MCF 10A (cell line): ENCODE results near the gene SMARCC1. TPM values are rescaled to one million over a fixed set of nuclear protein-coding genes. Genes with fewer than 3 reads are reported as not detected.

Source experiments
- BruUV-seq: library from RNA; stranded (reverse); fragments of 400-500 nt; replicated peaks from 2 replicates; lab custom pipeline; 2021; lab: Mats Ljungman, UMichigan
- CTCF ChIA-PET: fragments of 300-600 bp; sonication (Branson Sonifier 250); formaldehyde crosslinking; extraction: SDS; loops from one replicate; lab custom pipeline; 2021; ENCODE audit warnings: antibody characterized with exemption, inconsistent platforms; lab: Yijun Ruan, JAX
- POLR2A ChIA-PET: fragments of 300-600, 350-650 bp; sonication (Branson Sonifier 250); formaldehyde crosslinking; extraction: SDS; loops from one replicate; lab custom pipeline; 2020; ENCODE audit warnings: antibody characterized with exemption, inconsistent platforms; lab: Yijun Ruan, JAX
- DNase-seq: peaks from one replicate; pipeline ENCODE4 v3.0.0-alpha.2; 2018; ENCODE audit not compliant: unreplicated experiment
- H3K27ac Mint-ChIP-seq: one replicate; pipeline ENCODE4 v1.8.0; 2022; ENCODE audit warnings: mild to moderate bottlenecking, low read depth, mixed read lengths; ENCODE audit not compliant: unreplicated experiment
- H3K27me3 Mint-ChIP-seq: one replicate; pipeline ENCODE4 v1.8.0; 2022; ENCODE audit warnings: mixed read lengths; ENCODE audit not compliant: insufficient read depth, unreplicated experiment
- H3K36me3 Mint-ChIP-seq: one replicate; pipeline ENCODE4 v1.8.0; 2022; ENCODE audit warnings: mild to moderate bottlenecking, moderate library complexity, mixed read lengths; ENCODE audit not compliant: insufficient read depth, unreplicated experiment
- H3K4me1 Mint-ChIP-seq: one replicate; pipeline ENCODE4 v1.8.0; 2022; ENCODE audit warnings: mixed read lengths; ENCODE audit not compliant: insufficient read depth, unreplicated experiment
- H3K4me3 Mint-ChIP-seq: one replicate; pipeline ENCODE4 v1.8.0; 2022; ENCODE audit warnings: mild to moderate bottlenecking, moderate library complexity, mixed read lengths; ENCODE audit not compliant: unreplicated experiment
- H3K9me3 Mint-ChIP-seq: one replicate; pipeline ENCODE4 v1.8.0; 2022; ENCODE audit warnings: mixed read lengths; ENCODE audit not compliant: unreplicated experiment
- CTCF ChIP-seq: fragments of 200-600 bp; IDR thresholded peaks from one replicate; pipeline ENCODE4 v1.8.0; 2022; ENCODE audit warnings: antibody characterized with exemption, mild to moderate bottlenecking; ENCODE audit not compliant: unreplicated experiment
- intact Hi-C: fragments of 100-400 bp; cut with micrococcal nuclease; formaldehyde crosslinking; loops from 2 replicates; pipeline ENCODE4 v1.14.1; 2022
- total RNA-seq: library from RNA; stranded (reverse); gene quantifications from 2 replicates; pipeline ENCODE4 v1.2.3, GENCODE V29; 2022

The SMARCC1 gene
- total RNA-seq, 1 experiment from 2014 or later = 77.5 TPM

DNA sequence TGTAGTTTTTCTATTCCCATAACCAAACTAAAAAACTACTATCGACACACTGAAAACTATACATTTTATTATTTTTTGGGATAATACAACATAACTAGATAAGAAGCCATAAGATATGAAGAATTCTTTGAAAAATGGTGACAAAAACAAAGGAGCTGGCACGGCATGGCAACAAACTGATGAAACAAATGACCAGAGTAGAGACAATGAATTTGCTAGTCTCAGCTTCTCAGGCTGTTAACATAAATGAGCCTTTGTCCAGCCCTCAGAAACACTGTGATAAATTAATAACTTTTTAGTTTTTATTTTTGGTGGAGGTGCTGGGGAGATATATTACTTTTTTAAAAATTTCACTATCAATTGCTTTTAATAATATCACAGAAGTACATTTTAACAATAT is 100.7 kb downstream of the SMARCC1 start:
- H3K27ac Mint-ChIP-seq = no peak overlapping the region
- intact Hi-C loops = no loop called here
- no peaks in the 10 kb centered on the region for H3K9me3 Mint-ChIP-seq
- CTCF ChIA-PET = no interaction called here
- POLR2A ChIA-PET = interaction anchor here (0.6 kb wide), 2 partner anchors 36 to 663 kb away, joined by 3 read pairs; no protein-coding TSS in a partner anchor
- no peak for TF ChIP-seq CTCF
- H3K27me3 Mint-ChIP-seq = no peaks in the 10 kb centered on the region
- DNase-seq = no peak
- no peaks in the 10 kb centered on the region for H3K4me1 Mint-ChIP-seq
- peaks cover 85% of the 10 kb centered on the region for H3K36me3 Mint-ChIP-seq
- no TSS peak for BruUV-seq
- H3K4me3 Mint-ChIP-seq = no peak overlapping the region

GRCh38 chr3:47678446-47679338 is 103.0 kb downstream of the SMARCC1 start:
- BruUV-seq = no TSS peak
- no peak overlapping the region for H3K27ac Mint-ChIP-seq
- H3K9me3 Mint-ChIP-seq = no peaks in the 10 kb centered on the region
- H3K27me3 Mint-ChIP-seq = no peaks in the 10 kb centered on the region
- POLR2A ChIA-PET = interaction anchor here (0.5 to 0.7 kb wide), 3 partner anchors 9 to 162 kb away, joined by 3 read pairs; no protein-coding TSS in a partner anchor
- no peak for TF ChIP-seq CTCF
- H3K36me3 Mint-ChIP-seq = peaks cover 91% of the 10 kb centered on the region
- DNase-seq = no peak
- H3K4me3 Mint-ChIP-seq = no peak overlapping the region
- H3K4me1 Mint-ChIP-seq = no peaks in the 10 kb centered on the region
- CTCF ChIA-PET = interaction anchor here (0.7 to 1.0 kb wide), 2 partner anchors 11 to 91 kb away, joined by 3 to 4 read pairs; no protein-coding TSS in a partner anchor
- intact Hi-C loops = no loop called here

DNA sequence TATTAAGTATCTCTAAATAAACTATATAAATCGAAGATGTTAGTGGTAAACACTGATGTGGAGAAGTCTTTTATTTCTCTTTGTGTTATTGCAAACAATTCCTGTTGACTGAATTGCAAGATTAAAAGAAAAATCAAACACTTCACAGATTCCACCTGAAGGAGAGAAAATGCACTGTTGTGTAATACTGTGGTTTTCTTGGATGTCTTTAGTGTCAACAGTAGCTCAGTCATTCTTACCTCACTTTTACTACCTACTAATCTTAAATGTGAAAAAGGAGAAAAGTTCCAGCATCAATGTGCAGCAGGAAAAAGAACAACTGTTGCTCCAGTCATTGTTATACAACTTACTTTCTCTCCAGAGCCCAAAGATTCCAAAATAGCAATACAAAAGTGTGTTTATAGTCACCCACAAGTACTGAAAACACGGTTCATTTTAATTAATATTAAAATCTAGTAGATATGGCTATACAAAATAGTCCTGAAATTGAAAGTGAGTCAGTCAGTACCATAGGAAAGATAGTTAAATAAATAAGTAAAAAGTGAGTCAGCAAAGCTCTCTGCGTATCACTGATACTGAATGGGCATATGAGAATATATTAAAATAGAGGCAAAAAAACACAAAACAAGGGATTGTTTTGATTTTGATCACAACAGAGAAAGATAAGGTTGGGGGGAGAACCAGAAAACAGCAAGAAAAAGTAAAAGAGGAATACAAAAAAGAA is 112.5 kb downstream of the SMARCC1 start:
- H3K27ac Mint-ChIP-seq = peak overlapping the region; percentile 85

More for the DNA sequence above, 112.5 kb downstream of the SMARCC1 start:
- Mint-ChIP-seq H3K36me3 (peaks cover 78% of the 10 kb centered on the region), H3K4me1 (peaks cover 8% of the 10 kb centered on the region), H3K27me3 (no peaks in the 10 kb centered on the region), H3K9me3 (no peaks in the 10 kb centered on the region), H3K4me3 (no peak overlapping the region)
- TF ChIP-seq CTCF = no peak
- ChIA-PET POLR2A (interaction anchor here (0.8 to 1.9 kb wide), 4 partner anchors 9 to 88 kb away, joined by 3 to 9 read pairs (median 3); no protein-coding TSS in a partner anchor), CTCF (interaction anchor here (0.6 to 1.9 kb wide), 2 partner anchors 109 to 147 kb away, joined by 3 to 4 read pairs; no protein-coding TSS in a partner anchor)
- BruUV-seq = no TSS peak
- intact Hi-C loops = loop anchor here (5.0 to 10.0 kb wide), 2 partner anchors 116 to 147 kb away; partner anchors contain the start of gene SMARCC1
- peak; percentile 48 for DNase-seq
